ENCODE measurements around the gene SCAMP4.

The SCAMP4 gene

GRCh38 chr19:1912760-1913505, 7.7 kb downstream of the SCAMP4 start:
- no peak for DNase-seq (ENCODE audit: low read depth in 1 of 2, low spot score in 1 of 2)

- no peak for DNase-seq (ENCODE audit: low read depth in 1 of 2, low spot score in 1 of 2)
Measured at GRCh38 chr19:1913781-1914577, 8.8 kb downstream of the SCAMP4 start.

- DNase-seq (ENCODE audit: low read depth in 1 of 2, low spot score in 1 of 2) = no peak
Measured at GRCh38 chr19:1914826-1915341, 9.7 kb downstream of the SCAMP4 start.

- no peak for DNase-seq (ENCODE audit: low read depth in 1 of 2, low spot score in 1 of 2)
Measured at GRCh38 chr19:1917146-1917545, 11.9 kb downstream of the SCAMP4 start.

- no peak for DNase-seq (ENCODE audit: low read depth in 1 of 2, low spot score in 1 of 2)
Measured at GRCh38 chr19:1917926-1918325, 12.7 kb downstream of the SCAMP4 start.

- DNase-seq (ENCODE audit: low read depth in 1 of 2, low spot score in 1 of 2) = no peak
Measured at GRCh38 chr19:1918975-1919374, 13.8 kb downstream of the SCAMP4 start.

GRCh38 chr19:1920644-1921043, 15.4 kb downstream of the SCAMP4 start:
- no peak for DNase-seq (ENCODE audit: low read depth in 1 of 2, low spot score in 1 of 2)

GRCh38 chr19:1921326-1921725, 16.1 kb downstream of the SCAMP4 start:
- no peak for DNase-seq (ENCODE audit: low read depth in 1 of 2, low spot score in 1 of 2)

- no peak for DNase-seq (ENCODE audit: low read depth in 1 of 2, low spot score in 1 of 2)
Measured at GRCh38 chr19:1921825-1922224, 16.6 kb downstream of the SCAMP4 start.

- DNase-seq (ENCODE audit: low read depth in 1 of 2, low spot score in 1 of 2) = no peak
Measured at GRCh38 chr19:1922803-1923202, 17.6 kb downstream of the SCAMP4 start.

GRCh38 chr19:1923319-1923718, 18.1 kb downstream of the SCAMP4 start:
- no peak for DNase-seq (ENCODE audit: low read depth in 1 of 2, low spot score in 1 of 2)

- no peak for DNase-seq (ENCODE audit: low read depth in 1 of 2, low spot score in 1 of 2)
Measured at GRCh38 chr19:1924320-1924961, 19.2 kb downstream of the SCAMP4 start.

- DNase-seq (ENCODE audit: low read depth in 1 of 2, low spot score in 1 of 2) = no peak
Measured at GRCh38 chr19:1925544-1925943, 20.3 kb downstream of the SCAMP4 start.

- peak; percentile 65 to 75 for DNase-seq (ENCODE audit: low read depth in 1 of 2, low spot score in 1 of 2)
Measured at GRCh38 chr19:1929021-1929742, 24.0 kb downstream of the SCAMP4 start.

- no peak for DNase-seq (ENCODE audit: low read depth in 1 of 2, low spot score in 1 of 2)
Measured at GRCh38 chr19:1931445-1931844, 26.2 kb downstream of the SCAMP4 start.

GRCh38 chr19:1932395-1932794, 27.2 kb downstream of the SCAMP4 start:
- DNase-seq (ENCODE audit: low read depth in 1 of 2, low spot score in 1 of 2) = no peak

- no peak for DNase-seq (ENCODE audit: low read depth in 1 of 2, low spot score in 1 of 2)
Measured at GRCh38 chr19:1933244-1933643, 28.0 kb downstream of the SCAMP4 start.

- DNase-seq (ENCODE audit: low read depth in 1 of 2, low spot score in 1 of 2) = no peak
Measured at GRCh38 chr19:1933942-1934341, 28.7 kb downstream of the SCAMP4 start.

- no peak for DNase-seq (ENCODE audit: low read depth in 1 of 2, low spot score in 1 of 2)
Measured at GRCh38 chr19:1935484-1936208, 30.4 kb downstream of the SCAMP4 start.

GRCh38 chr19:1936430-1936829, 31.2 kb downstream of the SCAMP4 start:
- no peak for DNase-seq (ENCODE audit: low read depth in 1 of 2, low spot score in 1 of 2)

Measured in stimulated activated CD4-positive, alpha-beta T cell treated with anti-CD3 and anti-CD28 coated beads, Interleukin-15, amount 100 ng/mL, for 1 hour (primary cell).